ENCODE measurements around the gene ARL13B.

GRCh38 chr3:94082391-94082937, 102.5 kb downstream of the ARL13B start:
- no peak for TF ChIP-seq TAF1 (IDR thresholded peaks at IDR 0.05; ENCODE audit: borderline replicate concordance, insufficient read depth, low read length)
- TF ChIP-seq SIN3A (IDR thresholded peaks at IDR 0.05; ENCODE audit: borderline replicate concordance, insufficient read depth, low read length) = no peak
- TF ChIP-seq POLR2AphosphoS5 (IDR thresholded peaks at IDR 0.05; ENCODE audit: low read depth, low read length) = no peak
- no peak for TF ChIP-seq REST (IDR thresholded peaks at IDR 0.05; ENCODE audit: insufficient read depth in 1 of 2, low read depth in 2 of 2, low read length in 2 of 2)
- no peak for TF ChIP-seq FOXP2 (optimal IDR thresholded peaks at IDR 0.05; ENCODE audit: borderline replicate concordance, extremely low read depth, extremely low read length, insufficient read depth)
